IPS-NIHi7 (cell line): Measurements from ENCODE around the gene GLOD4.

ENCODE experiments used
- DNase-seq: peaks from one replicate; pipeline ENCODE4 v3.0.0; 2012; ENCODE audit warnings: mixed read lengths; ENCODE audit errors: extremely low spot score

GLOD4 gene

DNA sequence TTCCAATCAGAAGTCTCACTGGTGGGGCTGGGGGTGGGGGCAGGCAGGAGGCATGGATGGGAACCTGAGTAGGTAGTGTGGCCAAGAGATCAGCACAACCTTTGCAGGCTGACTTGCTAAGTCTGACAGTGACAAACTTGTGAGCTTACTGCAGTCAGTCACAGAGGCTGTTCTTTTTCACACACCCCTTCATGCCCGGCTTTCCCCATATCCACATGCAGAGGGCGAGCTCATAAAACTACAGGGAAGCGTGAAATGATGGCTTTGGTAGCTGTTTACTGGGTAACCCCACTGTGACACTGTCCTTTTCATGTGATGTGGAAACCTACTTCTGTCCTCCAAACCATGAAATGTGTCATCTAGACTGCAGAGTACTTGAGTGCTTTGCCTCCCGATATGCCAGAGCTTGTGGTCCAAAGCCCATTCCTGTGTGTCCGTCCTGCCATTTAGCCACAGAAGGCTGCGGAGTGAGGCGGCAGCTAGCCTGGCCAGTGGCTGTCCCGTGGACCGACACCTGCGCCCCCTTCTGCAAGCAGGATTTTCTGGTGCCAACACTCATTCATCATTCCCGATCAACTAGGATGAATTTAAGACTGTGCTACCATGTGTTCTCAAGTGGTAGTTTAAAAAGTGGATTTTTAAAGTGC lies 39.8 kb downstream of the GLOD4 start:
- no peak for DNase-seq

DNA sequence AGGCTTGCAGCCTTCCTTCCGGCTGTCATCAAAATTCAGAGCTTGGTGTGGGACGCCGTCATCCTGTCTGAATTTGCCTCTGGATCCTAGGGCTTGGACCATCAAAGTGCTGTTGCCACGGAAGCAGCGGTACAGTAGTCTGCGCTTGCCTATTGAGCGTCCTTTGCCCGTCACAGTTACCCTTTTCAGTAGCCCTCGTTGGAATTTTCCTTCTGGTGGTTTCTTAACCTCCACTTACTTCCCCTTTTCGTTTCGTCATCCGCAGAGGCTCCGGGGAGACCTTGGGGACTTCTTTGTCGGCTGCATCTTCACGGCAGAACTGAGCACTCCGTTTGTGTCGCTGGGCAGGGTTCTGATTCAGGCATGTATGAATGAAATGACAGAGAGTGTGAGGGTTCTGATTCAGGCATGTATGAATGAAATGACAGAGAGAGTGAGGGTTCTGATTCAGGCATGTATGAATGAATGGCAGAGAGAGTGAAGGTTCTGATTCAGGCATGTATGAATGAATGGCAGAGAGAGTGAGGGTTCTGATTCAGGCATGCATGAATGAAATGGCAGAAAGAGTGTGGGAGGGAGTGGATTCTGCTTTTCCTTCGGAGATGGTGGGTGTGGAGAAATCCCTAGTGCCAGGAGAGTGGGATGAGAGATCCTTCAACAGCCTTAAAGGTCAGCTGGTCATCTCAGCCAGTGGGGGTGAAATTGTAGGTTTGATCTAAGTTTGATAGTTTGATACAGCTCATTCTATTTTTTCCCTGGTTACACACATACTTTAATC lies 41.7 kb downstream of the GLOD4 start:
- no peak for DNase-seq

DNA sequence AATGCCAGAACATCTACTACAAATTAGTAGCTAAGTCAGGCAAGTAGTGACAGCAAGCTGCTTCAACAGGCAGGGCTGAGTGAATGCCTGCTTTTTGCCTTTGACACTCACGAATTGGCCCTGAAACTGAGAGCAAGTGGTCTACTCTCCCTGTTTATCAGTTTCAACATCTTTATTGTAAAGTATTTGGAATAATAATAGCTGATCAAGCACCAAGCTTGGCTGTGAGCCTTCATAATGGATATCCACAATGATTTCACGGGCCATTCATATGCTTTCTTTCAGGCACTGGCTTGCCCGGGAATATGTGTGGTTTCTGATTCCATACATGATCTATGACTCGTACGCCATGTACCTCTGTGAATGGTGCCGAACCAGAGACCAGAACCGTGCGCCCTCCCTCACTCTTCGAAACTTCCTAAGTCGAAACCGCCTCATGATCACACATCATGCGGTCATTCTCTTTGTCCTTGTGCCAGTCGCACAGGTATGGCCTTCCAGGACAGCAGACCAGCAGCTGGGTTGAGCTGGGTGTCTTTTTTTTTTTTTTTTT lies 44.4 kb downstream of the GLOD4 start:
- DNase-seq = no peak

DNA sequence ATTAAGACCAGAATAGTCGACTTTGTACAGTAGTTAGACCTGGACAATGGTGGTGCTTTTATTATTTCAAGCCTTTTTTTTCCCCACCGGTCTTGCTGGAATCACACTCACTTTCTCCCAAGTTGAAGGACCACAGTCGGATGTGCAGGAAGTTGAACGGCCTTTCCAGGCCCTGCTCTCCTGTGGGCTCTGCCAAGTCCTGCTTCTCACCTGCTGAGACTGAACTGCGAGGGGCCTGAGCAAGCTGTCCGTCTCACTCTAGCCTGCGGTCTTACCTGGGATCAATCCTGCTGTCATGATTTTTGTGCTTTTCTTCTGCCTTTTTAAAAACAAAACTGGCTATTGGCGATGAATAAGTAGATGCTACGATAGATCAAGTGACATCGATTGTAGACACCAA lies 48.3 kb downstream of the GLOD4 start:
- DNase-seq = no peak

DNA sequence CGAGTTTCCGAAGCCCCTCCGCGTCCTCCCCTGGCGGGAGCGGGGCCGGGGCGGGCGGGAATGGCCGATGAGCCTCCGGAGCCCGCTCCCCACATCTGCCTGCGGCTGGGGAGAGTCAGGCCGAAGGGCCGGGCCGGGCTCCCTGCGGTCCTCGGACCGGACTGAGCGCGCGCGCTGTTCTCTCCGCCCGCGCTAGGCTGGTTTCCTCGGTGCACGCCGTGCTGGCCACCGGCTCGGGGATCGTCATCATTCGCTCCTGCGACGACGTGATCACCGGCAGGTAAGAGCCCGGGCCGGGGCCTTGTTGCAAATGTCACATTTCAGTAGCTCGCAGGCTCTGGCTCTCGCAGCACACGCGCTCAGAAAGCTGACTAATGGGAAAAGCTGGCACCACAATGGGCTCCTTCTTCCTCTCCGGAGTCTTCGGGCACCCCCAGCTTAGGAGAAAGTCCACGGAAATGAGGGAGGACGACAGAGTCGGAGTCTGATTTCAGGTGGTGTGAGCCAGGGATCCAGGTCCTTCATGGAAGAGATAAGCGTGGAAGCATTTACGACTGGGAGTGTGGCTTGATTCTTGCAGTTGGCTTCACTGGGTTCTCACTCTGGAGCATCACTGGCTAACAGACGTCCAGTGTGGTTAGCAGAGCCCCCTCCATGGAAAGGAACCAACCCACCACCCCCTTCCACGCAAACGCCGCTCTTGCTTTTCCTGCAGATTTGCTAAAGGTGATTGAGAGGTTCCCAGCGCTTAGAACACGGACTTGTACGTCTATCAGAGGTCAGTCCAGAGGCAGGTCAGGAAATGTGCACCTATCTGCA lies 49.0 kb downstream of the GLOD4 start:
- DNase-seq = peak; percentile 52

DNA sequence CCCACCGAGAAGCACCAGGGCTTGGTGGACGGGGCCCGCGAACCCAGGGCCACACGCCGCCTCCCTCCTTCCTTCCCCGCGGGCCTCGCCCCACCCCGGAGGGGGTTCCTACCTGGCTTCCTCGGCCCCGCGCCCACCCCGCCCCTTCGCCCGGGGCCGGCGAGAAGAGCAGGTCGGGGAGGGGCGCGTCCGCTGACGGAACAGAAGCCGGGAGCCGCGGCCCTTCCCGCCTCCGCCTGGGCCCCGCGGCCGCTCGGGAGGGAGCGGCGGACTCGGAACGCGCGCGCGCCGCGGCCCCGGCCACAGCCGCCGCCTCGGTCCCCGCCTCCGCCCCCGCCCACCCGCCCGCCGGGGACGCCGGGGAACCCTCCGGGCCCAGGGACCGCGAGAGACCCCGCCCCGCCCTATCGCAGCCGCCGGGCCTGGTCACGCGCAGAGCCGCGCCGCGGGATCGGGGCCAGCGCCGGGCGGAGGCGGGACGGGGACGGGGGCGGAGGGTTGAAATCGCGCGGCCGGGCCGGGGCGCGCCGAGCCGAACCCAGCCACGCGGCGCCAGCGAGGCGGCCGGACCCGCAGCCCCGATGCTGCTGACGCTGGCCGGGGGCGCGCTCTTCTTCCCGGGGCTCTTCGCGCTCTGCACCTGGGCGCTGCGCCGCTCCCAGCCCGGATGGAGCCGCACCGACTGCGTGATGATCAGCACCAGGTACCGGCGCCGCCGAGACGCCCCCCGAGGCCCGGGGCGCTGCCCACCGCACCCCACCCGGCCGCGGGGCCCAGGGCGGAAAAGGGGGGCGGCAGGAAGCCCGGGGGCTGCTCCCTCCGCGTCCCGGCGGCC lies 49.8 kb downstream of the GLOD4 start, which contains the start of gene TLCD3A:
TLCD3A (plus strand) TSS at position 530 of the 835 bp plus-strand sequence; CDS start at position 582, 52 bp downstream.
- peak; percentile 85 for DNase-seq

DNA sequence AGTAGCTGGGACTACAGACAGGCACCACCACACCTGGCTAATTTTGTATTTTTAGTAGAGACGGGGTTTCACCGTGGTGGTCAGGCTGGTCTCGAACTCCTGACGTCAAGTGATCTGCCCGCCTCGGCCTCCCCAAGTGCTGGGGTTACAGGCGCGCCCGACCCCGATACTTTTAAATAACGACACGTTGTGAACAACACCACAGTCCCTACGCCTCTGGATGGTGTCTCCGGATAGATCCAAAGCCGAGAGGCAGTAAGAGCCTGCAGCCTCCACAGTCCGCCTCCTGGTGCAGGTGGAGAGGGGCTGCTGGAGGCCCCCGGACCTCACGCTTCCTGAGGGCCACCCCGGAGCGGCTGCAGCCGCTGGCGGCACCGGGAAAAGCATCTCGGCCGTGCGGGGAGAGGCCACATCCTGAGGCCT lies 50.4 kb downstream of the GLOD4 start:
- DNase-seq = no peak

DNA sequence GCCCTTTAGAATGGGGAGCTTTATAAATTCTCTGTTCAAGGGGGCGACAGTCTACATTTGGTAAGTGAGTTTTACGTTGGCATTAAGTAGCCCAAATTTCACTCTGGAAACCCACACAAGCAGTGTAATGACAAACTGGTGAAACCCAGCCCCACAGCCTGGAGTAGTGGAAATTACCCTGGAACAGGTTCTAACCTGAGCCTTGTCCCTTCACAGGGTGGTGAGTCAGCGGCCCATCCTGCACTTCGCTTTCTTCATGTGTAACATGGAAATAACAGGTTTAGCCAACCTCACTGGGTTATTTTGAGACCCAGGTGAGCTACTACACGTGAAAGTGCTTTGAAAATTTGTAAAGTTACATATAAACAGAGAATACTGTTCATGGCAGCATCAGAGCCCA lies 53.2 kb downstream of the GLOD4 start:
- DNase-seq = no peak

DNA sequence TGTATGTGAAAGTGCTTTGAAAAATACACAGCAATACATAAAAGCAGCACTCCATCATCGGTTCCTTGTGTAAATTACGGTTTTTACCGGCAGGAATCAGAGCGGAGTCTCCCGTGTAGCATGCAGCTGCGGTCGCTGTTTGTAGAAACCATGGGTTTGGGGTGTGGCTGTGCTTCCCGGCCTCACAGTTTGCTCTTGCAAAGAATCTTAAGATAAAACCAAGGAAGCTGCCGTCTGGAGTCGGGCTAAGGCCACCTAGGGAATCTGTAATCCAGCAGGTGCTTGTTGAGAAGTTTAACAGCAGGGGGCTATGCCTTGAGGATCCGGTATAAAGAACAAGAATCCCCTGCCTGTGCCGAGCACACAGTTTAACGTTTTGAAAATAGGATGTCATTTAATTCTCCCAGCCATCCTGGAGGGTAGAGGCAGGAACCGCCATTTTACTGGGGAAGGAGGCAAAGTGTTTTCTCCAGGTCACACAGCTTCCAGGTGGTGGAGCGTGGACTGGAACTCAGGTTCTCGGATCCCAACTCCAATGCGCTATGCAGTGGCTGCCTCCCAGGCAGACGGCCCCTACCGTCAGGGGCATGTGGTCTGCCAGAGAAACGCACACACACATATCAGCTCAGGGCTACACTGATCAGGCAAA lies 55.7 kb downstream of the GLOD4 start:
- DNase-seq = peak; percentile 43

DNA sequence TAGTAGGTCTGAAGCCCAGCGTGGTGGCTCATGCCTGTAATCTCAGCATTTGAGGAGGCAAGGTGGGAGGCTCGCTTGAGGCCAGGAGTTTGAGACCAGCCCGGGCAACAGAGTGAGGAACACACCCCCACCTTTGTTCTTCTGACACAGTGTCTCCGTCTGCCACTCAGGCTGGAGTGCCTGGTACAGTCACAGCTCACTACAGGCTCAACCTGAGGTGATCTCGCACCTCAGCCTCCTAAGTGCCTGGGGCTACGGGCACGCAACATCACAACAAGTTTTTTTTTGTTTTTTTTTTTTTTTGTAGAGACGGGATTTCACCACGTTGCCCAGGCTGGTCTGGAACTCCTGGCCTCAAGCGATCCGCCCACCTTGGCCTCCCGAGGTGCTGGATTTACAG lies 56.3 kb downstream of the GLOD4 start:
- DNase-seq = no peak

DNA sequence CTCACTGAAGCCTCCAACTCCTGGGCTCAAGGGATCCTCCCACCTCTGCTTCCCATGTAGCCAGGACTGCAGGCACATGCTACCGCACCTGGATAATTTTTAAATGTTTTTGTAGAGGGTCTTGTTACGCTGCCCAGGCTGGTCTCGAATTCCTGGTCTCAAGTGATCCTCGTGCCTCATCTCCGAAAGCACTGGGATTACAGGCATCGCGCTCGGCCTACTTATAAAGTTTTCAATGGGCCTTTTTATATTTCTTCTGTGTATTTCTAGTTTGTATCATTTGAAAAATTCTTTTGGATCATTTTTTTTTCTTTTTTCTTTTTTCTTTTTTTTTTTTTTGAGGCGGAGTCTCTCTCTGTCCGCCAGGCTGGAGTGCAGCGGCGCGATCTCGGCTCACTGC lies 57.0 kb downstream of the GLOD4 start:
- DNase-seq = no peak

DNA sequence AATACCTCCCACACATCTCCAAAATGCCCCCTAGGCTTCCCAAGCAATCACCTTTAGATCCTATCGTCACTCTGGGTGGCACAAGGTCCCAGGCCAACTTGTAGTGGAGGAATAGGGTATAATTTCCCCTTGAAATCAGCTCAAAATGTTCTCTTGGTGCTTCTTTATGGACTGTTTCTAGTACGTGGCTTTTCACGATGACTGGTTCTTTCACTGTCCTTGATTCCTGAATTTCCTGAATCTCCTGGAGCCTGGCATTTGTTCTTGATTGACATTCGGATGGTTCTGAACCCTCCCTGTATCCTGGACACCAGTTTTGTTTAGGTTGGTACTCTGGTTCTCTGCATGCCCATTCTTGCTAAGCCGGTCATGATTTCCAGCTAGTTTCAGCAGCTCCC lies 60.5 kb downstream of the GLOD4 start:
- DNase-seq = no peak

DNA sequence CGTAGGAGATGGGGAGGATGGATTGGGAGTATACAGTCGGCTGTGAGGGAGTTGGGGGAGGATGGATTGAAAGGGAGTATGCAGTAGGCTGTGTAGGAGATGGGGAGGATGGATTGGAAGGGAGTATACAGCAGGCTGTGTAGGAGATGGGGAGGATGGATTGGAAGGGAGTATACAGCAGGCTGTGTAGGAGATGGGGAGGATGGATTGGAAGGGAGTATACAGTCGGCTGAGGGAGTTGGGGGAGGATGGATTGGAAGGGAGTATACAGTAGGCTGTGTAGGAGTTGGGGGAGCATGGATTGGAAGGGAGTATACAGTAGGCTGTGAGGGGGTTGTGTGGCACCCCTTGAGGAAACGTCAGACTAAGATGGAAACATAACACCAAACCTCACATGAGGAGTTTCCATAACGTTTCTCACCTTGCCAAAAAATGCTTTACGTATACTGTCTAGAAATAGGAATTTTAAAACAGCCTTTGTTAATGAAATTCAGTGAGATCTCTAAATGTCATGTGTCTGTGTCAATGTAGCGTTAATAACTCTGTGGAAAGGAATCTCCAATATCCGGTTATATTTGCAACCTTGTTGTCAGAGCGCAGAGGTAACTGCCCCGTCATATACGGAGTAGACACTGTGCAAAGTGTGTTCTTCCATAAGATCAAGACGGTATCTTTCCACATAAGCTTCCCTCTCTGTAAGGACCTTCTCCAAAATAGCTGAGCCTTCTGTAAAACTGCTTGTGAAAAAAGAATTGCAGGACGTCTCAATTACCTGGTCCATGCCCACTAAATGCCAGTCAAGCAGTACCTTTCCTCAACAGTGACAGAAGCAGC lies 61.2 kb downstream of the GLOD4 start:
- no peak for DNase-seq

DNA sequence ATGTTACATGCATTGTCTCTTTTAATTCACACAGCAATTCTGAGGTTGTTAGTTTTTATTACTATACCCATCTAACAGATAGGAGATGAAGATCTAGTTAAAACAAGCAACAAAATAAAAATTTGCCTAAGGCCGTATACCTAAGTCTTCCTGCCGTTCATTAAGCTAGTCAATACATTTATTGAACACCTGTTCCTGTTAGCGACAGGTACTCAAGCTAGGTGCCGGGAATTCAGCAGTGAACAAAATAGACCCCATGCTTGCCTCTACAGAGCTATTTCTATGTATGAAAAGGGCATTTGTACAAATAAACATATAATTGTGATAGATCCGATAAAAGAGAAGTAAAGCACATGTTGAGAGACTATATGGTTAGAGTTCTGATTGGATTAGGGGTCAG lies 64.0 kb downstream of the GLOD4 start:
- DNase-seq = no peak
